Naive thymus-derived CD4-positive, alpha-beta T cell (primary cell): ENCODE results near the gene MED20. TPM values are rescaled to one million over a fixed set of nuclear protein-coding genes. Genes with fewer than 3 reads are reported as not detected.

ENCODE experiments used
- ATAC-seq: fragments of 150-1000 bp; cut with Tn5 transposase; 2 replicates; pipeline ENCODE4 v1.10.0; 2021; ENCODE audit warnings: mild to moderate bottlenecking, moderate library complexity
- CTCF ChIA-PET: fragments of 350-600 bp; sonication (Branson Sonifier 250); formaldehyde crosslinking; loops from one replicate; lab custom pipeline; 2021; ENCODE audit warnings: antibody characterized with exemption; lab: Charles Lee
- POLR2A ChIA-PET: fragments of 350-600 bp; sonication (Branson Sonifier 250); formaldehyde crosslinking; loops from one replicate; lab custom pipeline; 2021; ENCODE audit warnings: antibody characterized with exemption, inconsistent platforms; lab: Charles Lee
- DNase-seq, 9 donors: peaks; one replicate each; pipeline versions ENCODE4 v3.0.0 to v3.0.0-alpha.2; 2020 to 2022; ENCODE audit warnings: mixed read lengths in 1 of 9
- H3K27ac ChIP-seq: one replicate; pipeline ENCODE4 v1.7.0; 2013; ENCODE audit warnings: mild to moderate bottlenecking, low read depth, low read length, moderate library complexity
- H3K27me3 ChIP-seq, 2 donors: one replicate each; pipeline ENCODE4 v1.7.0; 2013; ENCODE audit warnings: low read length in 2 of 2, mild to moderate bottlenecking in 2 of 2, moderate library complexity in 2 of 2; ENCODE audit not compliant: control insufficient read depth in 2 of 2, insufficient read depth in 2 of 2
- H3K36me3 ChIP-seq, 3 experiments: 1 replicate in 2 of 3; 2 replicates in 1 of 3; pipeline ENCODE4 v1.7.0; 2013; ENCODE audit warnings: low read length in 3 of 3, mild to moderate bottlenecking in 3 of 3, moderate library complexity in 1 of 3; ENCODE audit not compliant: insufficient read depth in 3 of 3, control insufficient read depth in 2 of 3
- H3K4me1 ChIP-seq, 2 donors: one replicate each; pipeline ENCODE4 v1.7.0; 2013; ENCODE audit warnings: low read length in 2 of 2, mild to moderate bottlenecking in 2 of 2, moderate library complexity in 1 of 2; ENCODE audit not compliant: control insufficient read depth in 2 of 2, insufficient read depth in 2 of 2
- H3K4me3 ChIP-seq: 2 replicates; pipeline ENCODE4 v1.7.0; 2013; ENCODE audit warnings: mild to moderate bottlenecking, low read length
- H3K9me3 ChIP-seq, 3 experiments: 1 replicate in 2 of 3; 2 replicates in 1 of 3; pipeline ENCODE4 v1.7.0; 2013; ENCODE audit warnings: low read length in 3 of 3; ENCODE audit not compliant: control insufficient read depth in 2 of 3
- H3K27ac Mint-ChIP-seq, 9 donors: one replicate each; pipeline ENCODE4 v1.8.0; 2020 to 2022; ENCODE audit warnings: mixed read lengths in 9 of 9, mild to moderate bottlenecking in 8 of 9, moderate library complexity in 5 of 9, inconsistent platforms in 2 of 9
- H3K27me3 Mint-ChIP-seq, 5 donors: one replicate each; pipeline ENCODE4 v1.8.0; 2021 to 2022; ENCODE audit warnings: mixed read lengths in 5 of 5, mild to moderate bottlenecking in 1 of 5
- H3K36me3 Mint-ChIP-seq, 5 donors: one replicate each; pipeline ENCODE4 v1.8.0; 2020 to 2022; ENCODE audit warnings: mixed read lengths in 5 of 5, mild to moderate bottlenecking in 3 of 5, inconsistent platforms in 1 of 5
- H3K4me1 Mint-ChIP-seq, 7 donors: one replicate each; pipeline ENCODE4 v1.8.0; 2020 to 2022; ENCODE audit warnings: mixed read lengths in 7 of 7, mild to moderate bottlenecking in 3 of 7, inconsistent platforms in 1 of 7
- H3K4me3 Mint-ChIP-seq, 10 donors: one replicate each; pipeline ENCODE4 v1.8.0; 2020 to 2022; ENCODE audit warnings: mild to moderate bottlenecking in 10 of 10, mixed read lengths in 10 of 10, moderate library complexity in 6 of 10, inconsistent platforms in 2 of 10
- H3K9me3 Mint-ChIP-seq, 11 donors: one replicate each; pipeline ENCODE4 v1.8.0; 2020 to 2022; ENCODE audit warnings: mixed read lengths in 11 of 11, mild to moderate bottlenecking in 4 of 11, inconsistent platforms in 1 of 11, moderate library complexity in 1 of 11
- intact Hi-C, 2 donors: fragments of 100-400 bp; cut with micrococcal nuclease; formaldehyde crosslinking; loops; one replicate each; pipeline ENCODE4 v1.15.1; 2023
- polyA plus RNA-seq, 2 donors: library from polyadenylated mRNA; unstranded; fragments of 300-500 nt; fragmentation: Illumina TruSeq; gene quantifications; one replicate each; pipeline ENCODE4 v1.2.3, GENCODE V29; 2021
- total RNA-seq, 6 experiments: library from RNA in 5 of 6; stranded (reverse) in 5 of 6; gene quantifications; 1 replicate in 5 of 6; 2 replicates in 1 of 6; pipeline ENCODE4 v1.2.3 and lab custom pipeline; 2021 to 2026

Gene MED20
- total and polyA plus RNA-seq, 7 experiments from 2014 or later = 4.2 to 21.7 (median 7.6) TPM

GRCh38 chr6:41871691-41872090 is 49.2 kb downstream of the MED20 start:
- no peak for DNase-seq
- Mint-ChIP-seq H3K27me3 (no peaks in the 10 kb centered on the region), H3K27ac (no peak overlapping the region), H3K4me3 (no peak overlapping the region), H3K9me3 (no peaks in the 10 kb centered on the region), H3K36me3 (peaks cover 0 to 7% (median 0%) of the 10 kb centered on the region in 5 donors), H3K4me1 (no peaks in the 10 kb centered on the region)
- no peak overlapping the region for H3K4me3 ChIP-seq
- no peaks in the 10 kb centered on the region for H3K36me3 ChIP-seq
- POLR2A ChIA-PET = interaction anchor here (0.6 to 1.4 kb wide), 2 partner anchors 50 to 870 kb away, joined by 3 read pairs; partner anchors contain the start of genes BYSL and MED20
- no peaks in the 10 kb centered on the region for H3K4me1 ChIP-seq
- H3K27me3 ChIP-seq = no peaks in the 10 kb centered on the region
- H3K9me3 ChIP-seq = no peaks in the 10 kb centered on the region
- no peak overlapping the region for H3K27ac ChIP-seq
- CTCF ChIA-PET = no interaction called here
- intact Hi-C loops = no loop called here
- ATAC-seq = no peak

DNA sequence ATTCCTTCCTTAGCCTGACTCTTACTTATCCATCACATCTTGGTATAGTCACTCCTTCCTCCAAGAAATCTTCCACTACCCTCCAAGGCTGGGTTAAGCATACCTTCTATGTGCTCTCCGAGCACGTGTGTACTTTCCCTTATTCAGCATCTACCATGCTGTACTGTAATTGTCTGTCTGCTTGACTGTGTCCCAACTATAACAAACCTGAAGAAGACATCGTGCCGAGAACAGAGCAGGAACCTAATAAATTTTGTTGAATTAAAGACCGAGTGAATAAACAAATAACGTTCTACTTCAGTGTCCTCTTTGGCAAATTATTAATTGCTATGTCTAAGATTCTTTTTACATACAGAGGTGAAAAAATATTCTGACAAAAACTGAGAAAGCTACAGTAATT is 61.6 kb downstream of the MED20 start:
- no peaks in the 10 kb centered on the region for H3K27me3 ChIP-seq
- Mint-ChIP-seq H3K36me3 (no peaks in the 10 kb centered on the region), H3K27me3 (no peaks in the 10 kb centered on the region), H3K4me3 (no peak overlapping the region), H3K27ac (no peak overlapping the region), H3K4me1 (no peaks in the 10 kb centered on the region), H3K9me3 (no peaks in the 10 kb centered on the region)
- ATAC-seq (no peak), DNase-seq (no peak)
- no peak overlapping the region for H3K4me3 ChIP-seq
- no peaks in the 10 kb centered on the region for H3K9me3 ChIP-seq
- H3K36me3 ChIP-seq = no peaks in the 10 kb centered on the region
- intact Hi-C loops = no loop called here
- no peaks in the 10 kb centered on the region for H3K4me1 ChIP-seq
- POLR2A ChIA-PET = interaction anchor here (1.0 to 1.8 kb wide), 2 partner anchors 11 to 186 kb away, joined by 4 to 5 read pairs; no protein-coding TSS in a partner anchor
- H3K27ac ChIP-seq = no peak overlapping the region
- CTCF ChIA-PET = interaction anchor here (1.2 kb wide), 1 partner anchor 20 kb away, joined by 3 read pairs; no protein-coding TSS in a partner anchor

GRCh38 chr6:41858703-41859102 is 62.2 kb downstream of the MED20 start:
- intact Hi-C loops = no loop called here
- Histone ChIP-seq H3K27ac (no peak overlapping the region), H3K36me3 (no peaks in the 10 kb centered on the region), H3K27me3 (no peaks in the 10 kb centered on the region), H3K4me1 (no peaks in the 10 kb centered on the region), H3K4me3 (no peak overlapping the region), H3K9me3 (no peaks in the 10 kb centered on the region)
- ATAC-seq = no peak
- CTCF ChIA-PET = interaction anchor here (0.6 kb wide), 1 partner anchor 79 kb away, joined by 3 read pairs; no protein-coding TSS in a partner anchor
- Mint-ChIP-seq H3K4me3 (no peak overlapping the region), H3K4me1 (no peaks in the 10 kb centered on the region), H3K36me3 (no peaks in the 10 kb centered on the region), H3K9me3 (no peaks in the 10 kb centered on the region), H3K27me3 (no peaks in the 10 kb centered on the region), H3K27ac (no peak overlapping the region)
- no peak for DNase-seq
- POLR2A ChIA-PET = interaction anchor here (1.0 to 1.8 kb wide), 2 partner anchors 11 to 186 kb away, joined by 4 to 5 read pairs; no protein-coding TSS in a partner anchor

Other genes starting within 250 kb of the MED20 start
- 10 to 100 TPM in 3 of 5 experiments, 1 to 10 TPM in 2; 7.4 to 39.9 (median 11.8) TPM for gene TFEB, start 185.5 kb downstream of the MED20 start, total RNA-seq
- 1 to 10 TPM; 2.4 to 6.0 TPM for gene TFEB, start 185.5 kb downstream of the MED20 start, polyA plus RNA-seq
- gene PGC, start 173.7 kb downstream of the MED20 start, total RNA-seq = not detected
- not detected for gene PGC, start 173.7 kb downstream of the MED20 start, polyA plus RNA-seq
- gene FRS3, start 141.2 kb downstream of the MED20 start, total RNA-seq = 10 to 100 TPM in 1 of 5 experiments, 1 to 10 TPM in 4; 5.1 to 10.6 (median 5.5) TPM
- gene FRS3, start 141.2 kb downstream of the MED20 start, polyA plus RNA-seq = 1 to 10 TPM; 1.9 to 2.4 TPM
- gene PRICKLE4, start 140.4 kb downstream of the MED20 start, total RNA-seq = under 1 TPM in 1 of 5 experiments, not detected in 4; 0.61 TPM
- gene PRICKLE4, start 140.4 kb downstream of the MED20 start, polyA plus RNA-seq = not detected
- 100 to 1,000 TPM; 114 to 193 (median 128) TPM for gene TOMM6, start 133.4 kb downstream of the MED20 start, total RNA-seq
- 100 to 1,000 TPM; 391 to 449 TPM for gene TOMM6, start 133.4 kb downstream of the MED20 start, polyA plus RNA-seq
- 1 to 10 TPM; 1.8 to 6.0 (median 3.1) TPM for gene USP49, start 25.8 kb downstream of the MED20 start, total RNA-seq
- under 1 TPM; 0.44 to 0.61 TPM for gene USP49, start 25.8 kb downstream of the MED20 start, polyA plus RNA-seq
- 10 to 100 TPM in 1 of 5 experiments, 1 to 10 TPM in 4; 3.9 to 35.7 (median 8.1) TPM for gene BYSL, start 360 bp upstream of the MED20 start, total RNA-seq
- gene BYSL, start 360 bp upstream of the MED20 start, polyA plus RNA-seq = 1 to 10 TPM; 4.4 to 6.6 TPM
- 100 to 1,000 TPM; 285 to 433 (median 313) TPM for gene CCND3, start 20.7 kb upstream of the MED20 start, total RNA-seq
- 100 to 1,000 TPM; 474 to 764 TPM for gene CCND3, start 20.7 kb upstream of the MED20 start, polyA plus RNA-seq
- 10 to 100 TPM; 41.6 to 58.2 (median 50.8) TPM for gene TAF8, start 129.4 kb upstream of the MED20 start, total RNA-seq
- 10 to 100 TPM; 23.3 to 24.6 TPM for gene TAF8, start 129.4 kb upstream of the MED20 start, polyA plus RNA-seq
- gene C6orf132, start 221.5 kb upstream of the MED20 start, total RNA-seq = under 1 TPM in 1 of 5 experiments, not detected in 4; 0.07 TPM
- gene C6orf132, start 221.5 kb upstream of the MED20 start, polyA plus RNA-seq = not detected